BLaER1 treated with 17β-estradiol and CSF1 and Interleukin-3, amounts not matched to agents 10 nM and 100 nM (cell line): ENCODE results near the gene OLFM2.
"Not testable (repeated sequence)": the region's sequence is repeated elsewhere in the genome, so short reads cannot be mapped to it uniquely, and the experiment has no call there.

Experiments
- H3K27ac ChIP-seq, 11 experiments: shearing (Covaris generic); formaldehyde crosslinking; 2 replicates each; pipeline ENCODE4 v1.8.1; 2022
- H3K27me3 ChIP-seq, 11 experiments: shearing (Covaris generic); formaldehyde crosslinking; 2 replicates each; pipeline ENCODE4 v1.8.1; 2022
- H3K36me3 ChIP-seq, 11 experiments: shearing (Covaris generic); formaldehyde crosslinking; 2 replicates each; pipeline ENCODE4 v1.8.1; 2022
- H3K4me1 ChIP-seq, 10 experiments: shearing (Covaris generic); formaldehyde crosslinking; 2 replicates each; pipeline ENCODE4 v1.8.1; 2022
- H3K4me2 ChIP-seq, 11 experiments: shearing (Covaris generic); formaldehyde crosslinking; 2 replicates each; pipeline ENCODE4 v1.8.1; 2022
- H3K4me3 ChIP-seq, 10 experiments: shearing (Covaris generic); formaldehyde crosslinking; 2 replicates each; pipeline ENCODE4 v1.8.1; 2022
- H3K9ac ChIP-seq, 11 experiments: shearing (Covaris generic); formaldehyde crosslinking; 2 replicates each; pipeline ENCODE4 v1.8.1; 2022
- H3K9me3 ChIP-seq, 11 experiments: shearing (Covaris generic); formaldehyde crosslinking; replicated peaks in 1 of 11; 2 replicates each; pipeline ENCODE4 v1.8.1; 2022
- H4K20me1 ChIP-seq, 11 experiments: shearing (Covaris generic); formaldehyde crosslinking; 2 replicates each; pipeline ENCODE4 v1.8.1; 2022
- Cebpa-rat ChIP-seq, 11 experiments: shearing (Covaris generic); IDR thresholded peaks; 2 replicates each; pipeline ENCODE4 v1.8.1; 2022

The OLFM2 gene

GRCh38 chr19:9849791-9850190, 86.5 kb downstream of the OLFM2 start:
- Histone ChIP-seq H3K36me3 (peaks cover 51 to 77% (median 62%) of the 10 kb centered on the region in 11 experiments), H3K27me3 (no peaks in the 10 kb centered on the region), H3K4me3 (no peak overlapping the region), H4K20me1 (peaks cover 16 to 61% (median 44%) of the 10 kb centered on the region in 11 experiments; a peak in 20 of 22 replicates), H3K27ac (no peak overlapping the region), H3K4me2 (no peak overlapping the region), H3K9me3 (no peaks in the 10 kb centered on the region), H3K4me1 (no peaks in the 10 kb centered on the region), H3K9ac (no peak overlapping the region)
- TF ChIP-seq Cebpa-rat (IDR thresholded peaks at IDR 0.05) = no peak

DNA sequence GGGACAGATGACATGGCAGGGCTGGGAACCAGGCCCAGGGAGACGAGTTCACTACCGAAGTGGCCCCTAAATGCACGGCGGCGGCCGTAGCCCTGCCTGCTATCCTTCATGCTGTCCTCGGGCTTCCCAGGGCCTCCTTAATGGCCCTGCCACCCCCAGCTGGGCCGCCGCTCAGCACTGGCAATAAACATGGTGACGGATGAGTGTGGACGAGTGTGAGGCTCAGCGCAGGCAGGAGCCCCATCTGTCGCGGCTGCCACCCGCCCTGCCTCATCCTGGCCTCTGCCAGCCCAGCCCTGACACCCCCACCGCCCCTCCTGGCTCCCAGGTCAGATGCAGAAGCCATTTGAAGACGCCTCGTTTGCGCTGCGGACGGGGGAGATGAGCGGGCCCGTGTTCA, 87.6 kb downstream of the OLFM2 start:
- Histone ChIP-seq H4K20me1 (peaks cover 16 to 72% (median 53%) of the 10 kb centered on the region in 11 experiments; a peak in 20 of 22 replicates), H3K4me2 (no peak overlapping the region), H3K4me1 (no peaks in the 10 kb centered on the region), H3K9ac (no peak overlapping the region), H3K4me3 (no peak overlapping the region), H3K36me3 (peaks cover 61 to 87% (median 69%) of the 10 kb centered on the region in 11 experiments), H3K27me3 (no peaks in the 10 kb centered on the region), H3K9me3 (peaks cover 0 to 4% (median 0%) of the 10 kb centered on the region in 11 experiments; a peak in 7 of 22 replicates), H3K27ac (no peak overlapping the region)
- TF ChIP-seq Cebpa-rat (IDR thresholded peaks at IDR 0.05) = no peak

GRCh38 chr19:9848060-9848459, 88.3 kb downstream of the OLFM2 start:
- H3K36me3 ChIP-seq = peaks cover 68 to 90% (median 76%) of the 10 kb centered on the region in 11 experiments
- peak overlapping the region in 1 of 11 experiments; percentile 26; a peak in 1 of 22 replicates for H3K9ac ChIP-seq
- H3K4me1 ChIP-seq = no peaks in the 10 kb centered on the region
- H3K27ac ChIP-seq = no peak overlapping the region
- H3K9me3 ChIP-seq = peaks cover 0 to 11% (median 0%) of the 10 kb centered on the region in 11 experiments; a peak in 8 of 22 replicates
- no peaks in the 10 kb centered on the region for H3K27me3 ChIP-seq
- H3K4me3 ChIP-seq = no peak overlapping the region
- peaks cover 16 to 77% (median 55%) of the 10 kb centered on the region in 11 experiments; a peak in 20 of 22 replicates for H4K20me1 ChIP-seq
- no peak overlapping the region for H3K4me2 ChIP-seq
- TF ChIP-seq Cebpa-rat (IDR thresholded peaks at IDR 0.05) = no peak

DNA sequence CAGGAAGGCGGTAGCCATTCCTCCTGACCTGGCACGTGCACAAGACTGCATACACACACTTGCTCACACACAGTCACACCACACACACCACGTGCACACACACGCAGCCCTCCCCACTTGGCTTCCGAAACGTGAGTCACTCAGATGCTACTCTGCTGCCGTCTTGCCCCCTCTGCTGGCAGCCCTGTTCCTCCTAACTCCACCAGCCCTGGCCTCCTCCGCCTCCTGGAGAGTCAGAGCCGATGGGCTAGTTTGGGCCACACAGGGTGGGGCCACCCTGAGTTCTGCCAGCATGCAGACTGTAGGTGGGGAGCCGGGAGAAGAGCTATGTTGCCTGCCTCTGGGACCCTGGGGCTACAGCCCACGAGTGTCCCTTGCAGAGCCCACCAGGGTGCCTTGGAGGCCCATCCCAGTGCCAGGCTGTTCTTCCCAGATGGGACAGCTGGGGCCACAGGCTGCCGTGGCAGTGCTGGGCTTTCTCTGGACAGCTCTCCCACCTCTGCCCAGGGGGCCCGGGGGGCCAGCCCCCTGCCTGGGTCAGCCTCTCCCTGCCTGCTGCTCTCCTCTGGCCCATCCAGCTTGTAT, 89.1 kb downstream of the OLFM2 start:
- H3K27ac ChIP-seq = no peak overlapping the region
- H4K20me1 ChIP-seq = peaks cover 16 to 85% (median 59%) of the 10 kb centered on the region in 11 experiments; a peak in 20 of 22 replicates
- no peak overlapping the region for H3K4me3 ChIP-seq
- peaks cover 0 to 19% (median 0%) of the 10 kb centered on the region in 11 experiments; a peak in 8 of 22 replicates for H3K9me3 ChIP-seq
- H3K27me3 ChIP-seq = no peaks in the 10 kb centered on the region
- no peak overlapping the region for H3K4me2 ChIP-seq
- H3K36me3 ChIP-seq = peaks cover 77 to 96% (median 85%) of the 10 kb centered on the region in 11 experiments
- H3K9ac ChIP-seq = peak overlapping the region in 2 of 11 experiments; percentile 9 to 37; a peak in 1 of 22 replicates
- TF ChIP-seq Cebpa-rat (IDR thresholded peaks at IDR 0.05) = no peak
- no peaks in the 10 kb centered on the region for H3K4me1 ChIP-seq

- not testable (repeated sequence) for H3K4me2 ChIP-seq, H3K27ac ChIP-seq, H3K9ac ChIP-seq, H3K4me3 ChIP-seq, H3K27me3 ChIP-seq, H3K4me1 ChIP-seq
- H3K9me3 ChIP-seq = peaks cover 0 to 19% (median 0%) of the 10 kb centered on the region in 11 experiments; a peak in 8 of 22 replicates
- H4K20me1 ChIP-seq = peaks cover 16 to 91% (median 64%) of the 10 kb centered on the region in 11 experiments; a peak in 20 of 22 replicates
- H3K36me3 ChIP-seq = peaks cover 96 to 100% (median 99%) of the 10 kb centered on the region in 11 experiments
Measured at GRCh38 chr19:9843626-9844273, 92.6 kb downstream of the OLFM2 start.

DNA sequence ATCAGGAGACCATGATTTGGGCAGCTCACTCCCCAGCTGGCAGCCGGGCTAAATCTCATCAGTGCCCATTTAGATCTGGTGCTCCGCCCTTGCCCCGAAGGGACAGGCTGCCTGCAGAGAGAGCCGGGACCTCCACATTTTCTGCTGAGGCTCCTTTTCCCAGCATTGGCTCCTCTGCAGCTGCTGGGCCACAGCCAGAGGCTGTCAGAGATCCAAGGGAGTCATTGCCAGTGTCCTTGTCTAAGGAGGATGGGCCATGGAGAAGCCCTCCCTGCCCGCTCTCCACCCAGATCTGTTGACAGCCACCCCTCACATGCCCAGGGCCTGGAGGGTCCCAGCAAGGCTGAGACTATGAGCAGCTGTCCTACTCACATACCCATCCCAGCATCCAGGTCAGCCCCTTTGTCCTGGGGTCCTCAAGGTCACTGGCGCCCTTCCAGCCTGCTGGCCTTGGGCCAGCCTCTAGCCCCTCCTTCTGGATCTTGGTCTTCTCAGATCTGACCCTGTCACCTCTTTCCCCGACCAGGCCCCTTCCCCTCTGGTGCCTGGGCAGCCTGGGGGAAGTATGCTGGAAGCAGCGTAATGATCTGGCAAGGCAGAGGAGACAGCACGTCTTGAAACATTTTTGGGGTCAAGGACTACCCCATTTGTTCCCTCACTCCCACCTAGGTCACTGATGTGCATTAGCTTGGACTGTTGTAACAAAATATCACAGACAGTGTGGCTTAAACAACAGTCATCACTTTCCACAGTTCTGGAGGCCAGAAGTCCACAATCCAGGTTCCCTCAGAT, 93.3 kb downstream of the OLFM2 start:
- no peak overlapping the region for H3K27ac ChIP-seq
- H3K36me3 ChIP-seq = peaks cover 96 to 100% (median 99%) of the 10 kb centered on the region in 11 experiments
- no peaks in the 10 kb centered on the region for H3K4me1 ChIP-seq
- no peak overlapping the region for H3K4me3 ChIP-seq
- no peak overlapping the region for H3K4me2 ChIP-seq
- TF ChIP-seq Cebpa-rat (IDR thresholded peaks at IDR 0.05) = no peak
- H3K9me3 ChIP-seq = peaks cover 0 to 19% (median 0%) of the 10 kb centered on the region in 11 experiments; a peak in 8 of 22 replicates
- H3K27me3 ChIP-seq = no peaks in the 10 kb centered on the region
- H3K9ac ChIP-seq = no peak overlapping the region
- H4K20me1 ChIP-seq = peaks cover 16 to 91% (median 57%) of the 10 kb centered on the region in 11 experiments; a peak in 21 of 22 replicates

DNA sequence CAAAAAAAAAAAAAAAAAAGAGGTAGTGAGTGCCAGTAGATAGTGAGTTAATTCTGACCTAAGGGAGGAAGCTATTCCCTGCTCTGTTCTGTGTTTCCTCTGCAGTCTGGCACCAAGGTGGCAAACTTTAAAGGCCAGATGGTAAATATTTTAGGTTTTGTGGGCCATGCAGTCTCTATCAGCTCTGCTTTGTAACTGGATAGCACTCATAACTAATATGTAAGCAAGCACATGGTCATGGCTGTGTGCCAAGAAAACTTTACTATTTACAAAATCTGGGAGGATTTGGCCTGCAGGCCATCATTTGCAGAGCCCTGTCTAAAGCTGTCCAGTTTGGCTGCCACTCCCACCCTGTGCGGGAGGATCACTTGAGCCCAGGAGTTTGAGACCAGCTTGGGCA, 96.9 kb downstream of the OLFM2 start:
- Histone ChIP-seq H3K4me2 (no peak overlapping the region), H4K20me1 (peaks cover 4 to 66% (median 38%) of the 10 kb centered on the region in 11 experiments; a peak in 20 of 22 replicates), H3K4me3 (no peak overlapping the region), H3K27ac (no peak overlapping the region), H3K9ac (no peak overlapping the region), H3K27me3 (no peaks in the 10 kb centered on the region), H3K36me3 (peaks cover 65 to 76% (median 67%) of the 10 kb centered on the region in 11 experiments), H3K4me1 (peaks cover 12 to 18% (median 14%) of the 10 kb centered on the region in 10 experiments), H3K9me3 (peaks cover 0 to 19% (median 0%) of the 10 kb centered on the region in 11 experiments; a peak in 8 of 22 replicates)
- TF ChIP-seq Cebpa-rat (IDR thresholded peaks at IDR 0.05) = no peak

DNA sequence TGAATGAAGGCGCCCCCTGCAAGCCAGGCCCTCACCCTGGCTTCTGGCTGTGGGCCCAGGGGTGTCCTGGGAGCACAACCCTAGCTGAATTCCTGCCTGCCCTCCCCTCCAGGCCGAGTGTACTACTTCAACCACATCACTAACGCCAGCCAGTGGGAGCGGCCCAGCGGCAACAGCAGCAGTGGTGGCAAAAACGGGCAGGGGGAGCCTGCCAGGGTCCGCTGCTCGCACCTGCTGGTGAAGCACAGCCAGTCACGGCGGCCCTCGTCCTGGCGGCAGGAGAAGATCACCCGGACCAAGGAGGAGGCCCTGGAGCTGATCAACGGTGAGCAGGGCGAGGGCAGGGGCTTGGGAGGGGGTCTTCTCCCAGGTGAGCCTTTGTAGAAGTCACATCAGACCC, 98.0 kb downstream of the OLFM2 start:
- H3K9ac ChIP-seq = no peak overlapping the region
- H3K4me3 ChIP-seq = no peak overlapping the region
- peaks cover 0 to 12% (median 0%) of the 10 kb centered on the region in 11 experiments; a peak in 8 of 22 replicates for H3K9me3 ChIP-seq
- H3K27me3 ChIP-seq = no peaks in the 10 kb centered on the region
- H3K36me3 ChIP-seq = peaks cover 54 to 66% (median 57%) of the 10 kb centered on the region in 11 experiments
- no peak for TF ChIP-seq Cebpa-rat (IDR thresholded peaks at IDR 0.05)
- no peak overlapping the region for H3K27ac ChIP-seq
- H3K4me1 ChIP-seq = peaks cover 12 to 25% (median 19%) of the 10 kb centered on the region in 10 experiments
- H4K20me1 ChIP-seq = peaks cover 4 to 58% (median 32%) of the 10 kb centered on the region in 11 experiments; a peak in 19 of 22 replicates
- H3K4me2 ChIP-seq = no peak overlapping the region
